Esophagus muscularis mucosa (tissue), 4 donors: Measurements from ENCODE around the gene JAK2. TPM values are rescaled to one million over a fixed set of nuclear protein-coding genes. Genes with fewer than 3 reads are reported as not detected.

Experiments
- total RNA-seq, 4 donors: library from RNA; depleted of rRNA; stranded (reverse); fragments of >200 nt; gene quantifications; one replicate each; pipeline versions ENCODE4 v1.1.0 to v1.2.1, GENCODE V29; 2016

JAK2 gene
- total RNA-seq, 4 donors from 2014 or later = 27.0 to 47.8 (median 35.1) TPM

Other genes starting within 250 kb of the JAK2 start
- 100 to 1,000 TPM in 3 of 4 donors, 10 to 100 TPM in 1; 90.0 to 129 (median 118) TPM for gene AK3, start 244.1 kb upstream of the JAK2 start, total RNA-seq
- gene RCL1, start 192.3 kb upstream of the JAK2 start, total RNA-seq = 10 to 100 TPM; 13.4 to 19.1 (median 14.9) TPM
- not detected for gene INSL6, start 200.4 kb downstream of the JAK2 start, total RNA-seq
- gene INSL4, start 246.1 kb downstream of the JAK2 start, total RNA-seq = not detected